RWPE1 (cell line): ENCODE measurements around the gene CD2AP.
"Not testable (repeated sequence)": the region's sequence is repeated elsewhere in the genome, so short reads cannot be mapped to it uniquely, and the experiment has no call there.

Experiments
- CTCF ChIA-PET: fragments of 350-600 bp; sonication (Branson Sonifier 250); formaldehyde crosslinking; extraction: SDS; loops from one replicate; lab custom pipeline; 2021; lab: Yijun Ruan, JAX
- POLR2A ChIA-PET: fragments of 400-600 bp; formaldehyde crosslinking; extraction: SDS; loops from one replicate; lab custom pipeline; 2020; ENCODE audit warnings: antibody characterized with exemption; ENCODE audit not compliant: low non-redundant PET; lab: Yijun Ruan, JAX
- DNase-seq: peaks from one replicate; pipeline ENCODE4 v3.0.0; 2012; ENCODE audit warnings: low spot score
- H3K27ac ChIP-seq: fragments of 450-650 bp; 2 replicates; pipeline ENCODE4 v1.5.1; 2017
- TF ChIP-seq, protein P1 (sequence below): fragments of 450-650 bp; conservative IDR thresholded peaks from 2 replicates; pipeline ENCODE4 v1.5.1; 2017; ENCODE audit warnings: low read depth, mild to moderate bottlenecking

Gene CD2AP

DNA sequence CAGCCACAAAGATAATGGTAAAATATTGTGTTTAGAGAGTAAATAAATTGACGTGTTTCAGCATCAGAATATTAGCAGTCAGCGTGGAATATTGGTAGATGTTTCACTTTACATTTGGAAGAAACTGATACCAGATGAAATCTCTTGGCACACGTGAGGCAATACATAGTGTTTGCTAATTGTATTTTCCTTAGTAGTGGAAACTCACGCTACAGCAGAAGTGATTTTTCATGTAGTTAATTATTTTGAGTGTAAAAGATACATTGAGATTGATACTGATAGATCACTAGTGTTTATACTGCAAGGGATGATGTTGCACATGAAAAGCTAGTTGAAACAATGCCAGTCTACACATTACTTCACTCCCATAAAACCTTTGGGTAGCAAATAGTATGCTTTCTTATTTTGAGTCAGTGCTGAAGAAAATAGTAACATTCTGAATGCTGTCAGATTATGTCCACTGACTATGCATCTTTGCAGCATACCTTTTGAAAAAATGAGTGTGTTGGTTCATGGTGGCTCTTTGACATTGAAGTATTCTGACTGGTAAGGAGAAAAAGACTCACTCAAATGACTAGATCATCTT, 59.3 kb downstream of the CD2AP start:
- ChIA-PET CTCF (no interaction called here), POLR2A (no interaction called here)
- TF ChIP-seq, protein P1, sequence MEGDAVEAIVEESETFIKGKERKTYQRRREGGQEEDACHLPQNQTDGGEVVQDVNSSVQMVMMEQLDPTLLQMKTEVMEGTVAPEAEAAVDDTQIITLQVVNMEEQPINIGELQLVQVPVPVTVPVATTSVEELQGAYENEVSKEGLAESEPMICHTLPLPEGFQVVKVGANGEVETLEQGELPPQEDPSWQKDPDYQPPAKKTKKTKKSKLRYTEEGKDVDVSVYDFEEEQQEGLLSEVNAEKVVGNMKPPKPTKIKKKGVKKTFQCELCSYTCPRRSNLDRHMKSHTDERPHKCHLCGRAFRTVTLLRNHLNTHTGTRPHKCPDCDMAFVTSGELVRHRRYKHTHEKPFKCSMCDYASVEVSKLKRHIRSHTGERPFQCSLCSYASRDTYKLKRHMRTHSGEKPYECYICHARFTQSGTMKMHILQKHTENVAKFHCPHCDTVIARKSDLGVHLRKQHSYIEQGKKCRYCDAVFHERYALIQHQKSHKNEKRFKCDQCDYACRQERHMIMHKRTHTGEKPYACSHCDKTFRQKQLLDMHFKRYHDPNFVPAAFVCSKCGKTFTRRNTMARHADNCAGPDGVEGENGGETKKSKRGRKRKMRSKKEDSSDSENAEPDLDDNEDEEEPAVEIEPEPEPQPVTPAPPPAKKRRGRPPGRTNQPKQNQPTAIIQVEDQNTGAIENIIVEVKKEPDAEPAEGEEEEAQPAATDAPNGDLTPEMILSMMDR, result no peak
- DNase-seq, result no peak
- H3K27ac ChIP-seq, result no peak overlapping the region

DNA sequence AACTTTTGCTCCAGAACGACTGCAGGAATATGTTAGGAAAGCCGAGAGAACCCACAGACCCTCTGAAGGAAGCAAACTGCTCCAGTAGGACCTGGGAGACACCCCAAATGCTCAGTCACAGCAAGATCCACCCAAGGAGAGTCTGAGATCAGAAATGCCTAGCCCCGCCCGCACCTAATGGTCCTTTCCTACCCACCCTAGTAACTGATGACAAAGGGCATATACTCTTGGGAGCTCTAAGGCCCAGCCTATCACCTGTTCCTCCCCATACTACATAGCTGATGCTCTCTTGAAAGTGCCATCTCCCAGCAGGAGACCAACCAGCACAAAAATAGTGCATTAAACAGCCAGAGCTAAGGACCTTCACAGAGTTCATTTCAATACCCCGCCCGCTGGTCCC, 67.6 kb downstream of the CD2AP start:
- ChIA-PET CTCF (no interaction called here), POLR2A (no interaction called here)
- DNase-seq, result no peak
- H3K27ac ChIP-seq, result no peak overlapping the region
- TF ChIP-seq, protein P1, result no peak

DNA sequence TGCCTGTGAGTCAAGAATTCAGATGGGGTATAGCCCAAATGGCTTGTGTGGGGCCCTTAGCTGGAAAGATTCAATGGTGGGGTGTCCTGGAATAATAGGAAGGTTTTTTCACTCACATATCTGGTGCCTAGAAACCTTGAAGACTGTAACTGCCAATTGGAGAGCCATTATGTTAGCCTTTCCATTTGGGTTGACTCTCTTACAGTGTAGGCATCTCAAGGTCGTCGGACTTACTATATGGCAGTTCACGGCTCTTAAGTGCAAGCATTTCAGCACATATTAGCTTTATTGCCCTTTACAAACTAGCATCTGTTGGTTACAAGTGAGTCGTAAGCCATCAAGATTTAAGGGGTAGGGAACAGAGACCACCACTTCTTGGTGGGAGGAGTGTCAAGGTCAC, 74.1 kb downstream of the CD2AP start:
- POLR2A ChIA-PET, result no interaction called here
- CTCF ChIA-PET, result no interaction called here
- TF ChIP-seq, protein P1, result no peak

DNA sequence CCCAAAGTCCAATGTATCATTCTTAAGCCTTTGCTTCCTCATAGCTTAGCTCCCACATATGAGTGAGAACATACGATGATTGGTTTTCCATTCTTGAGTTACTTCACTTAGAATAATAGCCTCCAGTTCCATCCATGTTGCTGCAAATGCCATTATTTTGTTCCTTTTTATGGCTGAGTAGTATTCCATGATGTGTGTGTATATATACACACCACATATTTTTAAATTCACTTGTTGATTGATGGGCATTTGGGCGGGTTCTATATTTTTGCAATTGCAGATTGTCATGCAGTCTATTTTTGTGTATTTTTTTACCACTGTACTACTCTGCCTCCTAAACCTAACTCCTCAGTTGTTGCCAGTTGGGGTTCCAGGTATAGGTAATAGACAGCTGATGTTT, 74.7 kb downstream of the CD2AP start:
- ChIA-PET POLR2A (no interaction called here), CTCF (interaction anchor here (0.7 kb wide), 1 partner anchor 28 kb away, joined by 5 read pairs; no protein-coding TSS in a partner anchor)
- H3K27ac ChIP-seq, result no peak overlapping the region
- TF ChIP-seq, protein P1, result no peak
- DNase-seq, result no peak

More for the DNA sequence above, 74.1 kb downstream of the CD2AP start:
- no peak for DNase-seq
- no peak overlapping the region for H3K27ac ChIP-seq

DNA sequence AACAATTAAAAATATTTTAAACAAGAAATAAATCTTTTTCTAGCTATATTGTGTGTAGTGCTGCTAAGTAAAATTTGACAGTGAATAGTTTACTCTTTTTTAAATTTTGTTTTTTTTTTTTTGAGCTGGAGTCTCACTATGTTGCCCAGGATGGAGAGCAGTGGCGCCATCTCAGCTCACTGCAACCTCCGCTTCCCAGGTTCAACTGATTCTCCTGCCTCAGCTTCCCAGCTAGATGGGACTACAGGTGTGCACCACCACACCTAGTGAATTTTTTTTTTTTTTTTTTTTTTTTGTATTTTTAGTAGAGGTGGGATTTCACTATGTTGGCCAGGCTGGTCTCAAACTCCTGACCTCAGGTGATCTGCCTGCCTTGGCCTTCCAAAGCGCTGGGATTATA, 75.7 kb downstream of the CD2AP start:
- POLR2A ChIA-PET, DNase-seq, H3K27ac ChIP-seq, CTCF ChIA-PET: not testable (repeated sequence)

DNA sequence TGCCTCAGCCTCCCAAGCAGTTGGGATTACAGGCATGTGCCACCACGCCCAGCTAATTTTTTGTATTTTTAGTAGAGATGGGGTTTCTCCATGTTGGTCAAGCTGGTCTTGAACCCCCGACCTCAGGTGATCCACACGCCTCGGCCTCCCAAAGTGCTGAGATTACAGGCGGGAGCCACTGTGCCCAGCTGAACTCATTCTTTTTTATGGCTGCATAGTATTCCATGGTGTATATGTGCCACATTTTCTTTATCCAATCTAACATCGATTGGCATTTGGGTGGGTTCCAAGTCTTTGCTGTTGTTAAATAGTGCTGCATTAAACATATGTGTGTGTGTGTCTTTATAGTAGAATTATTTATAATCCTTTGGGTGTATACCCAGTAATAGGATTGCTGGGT, 78.9 kb downstream of the CD2AP start:
- POLR2A ChIA-PET, DNase-seq, H3K27ac ChIP-seq: not testable (repeated sequence)
- CTCF ChIA-PET, result interaction anchor here (0.6 kb wide), 1 partner anchor 1418 kb away, joined by 3 read pairs; no protein-coding TSS in a partner anchor

DNA sequence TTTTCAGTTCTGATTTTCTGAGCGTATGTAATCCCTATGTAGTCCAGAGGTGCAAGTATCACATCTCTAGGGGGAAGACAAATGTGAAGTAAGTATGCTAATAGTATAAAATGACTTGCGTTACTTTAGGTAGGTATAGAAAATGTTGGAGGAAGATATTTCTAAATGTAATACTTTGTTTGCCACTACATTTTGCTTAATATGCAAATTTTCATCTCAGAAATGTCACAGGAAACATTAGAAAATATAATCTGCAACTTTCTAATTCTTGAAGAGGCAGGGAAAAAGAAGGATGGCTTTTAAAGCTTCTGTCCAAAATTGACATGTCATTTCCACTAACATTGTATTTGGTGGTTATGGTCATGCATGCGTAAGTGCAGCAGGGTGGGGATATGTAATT, 85.6 kb downstream of the CD2AP start:
- no peak overlapping the region for H3K27ac ChIP-seq
- ChIA-PET CTCF (no interaction called here), POLR2A (no interaction called here)
- TF ChIP-seq, protein P1, result no peak
- DNase-seq, result no peak

DNA sequence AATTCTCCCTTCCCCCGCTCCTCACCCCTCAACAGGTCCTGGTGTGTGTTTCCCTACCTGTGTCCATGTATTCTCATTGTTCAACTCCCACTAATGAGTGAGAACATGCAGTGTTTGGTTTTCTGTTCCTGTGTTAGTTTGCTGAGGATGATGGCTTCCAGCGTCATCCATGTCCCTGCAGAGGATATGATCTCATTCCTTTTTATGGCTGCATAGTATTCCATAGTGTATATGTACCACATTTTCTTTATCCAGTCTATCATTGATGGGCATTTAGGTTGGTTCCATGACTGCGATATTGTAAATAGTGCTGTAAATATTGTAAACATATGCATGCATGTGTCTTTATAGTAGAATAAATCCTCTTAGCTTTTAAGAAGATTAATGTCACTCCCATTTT, 89.0 kb downstream of the CD2AP start:
- H3K27ac ChIP-seq, DNase-seq, POLR2A ChIA-PET: not testable (repeated sequence)
- CTCF ChIA-PET, result interaction anchor here (0.6 kb wide), 1 partner anchor 25 kb away, joined by 4 read pairs; no protein-coding TSS in a partner anchor
